SU-DHL-6 (cell line): Measurements from ENCODE around the gene FAM187B.

Experiments
- CTCF ChIP-seq: fragments of 200-600 bp; sonication (generic); IDR thresholded peaks from one replicate; pipeline ENCODE4 v1.5.1; 2017; ENCODE audit warnings: antibody characterized with exemption, mild to moderate bottlenecking, low read length, moderate library complexity; ENCODE audit not compliant: insufficient read depth, poor library complexity, severe bottlenecking
- EZH2phosphoT487 ChIP-seq: fragments of 200-600 bp; sonication (generic), shearing (Covaris generic); conservative IDR thresholded peaks from 2 replicates; pipeline ENCODE4 v1.6.1; 2018; ENCODE audit warnings: mild to moderate bottlenecking, antibody characterized with exemption, low read length, moderate library complexity, mixed read lengths

GRCh38 chr19:35181387-35181786 is 47.2 kb downstream of the FAM187B start:
- TF ChIP-seq EZH2phosphoT487 = no peak
- no peak for TF ChIP-seq CTCF
